ENCODE data around the gene VPS13C.

Gene VPS13C, protein sequence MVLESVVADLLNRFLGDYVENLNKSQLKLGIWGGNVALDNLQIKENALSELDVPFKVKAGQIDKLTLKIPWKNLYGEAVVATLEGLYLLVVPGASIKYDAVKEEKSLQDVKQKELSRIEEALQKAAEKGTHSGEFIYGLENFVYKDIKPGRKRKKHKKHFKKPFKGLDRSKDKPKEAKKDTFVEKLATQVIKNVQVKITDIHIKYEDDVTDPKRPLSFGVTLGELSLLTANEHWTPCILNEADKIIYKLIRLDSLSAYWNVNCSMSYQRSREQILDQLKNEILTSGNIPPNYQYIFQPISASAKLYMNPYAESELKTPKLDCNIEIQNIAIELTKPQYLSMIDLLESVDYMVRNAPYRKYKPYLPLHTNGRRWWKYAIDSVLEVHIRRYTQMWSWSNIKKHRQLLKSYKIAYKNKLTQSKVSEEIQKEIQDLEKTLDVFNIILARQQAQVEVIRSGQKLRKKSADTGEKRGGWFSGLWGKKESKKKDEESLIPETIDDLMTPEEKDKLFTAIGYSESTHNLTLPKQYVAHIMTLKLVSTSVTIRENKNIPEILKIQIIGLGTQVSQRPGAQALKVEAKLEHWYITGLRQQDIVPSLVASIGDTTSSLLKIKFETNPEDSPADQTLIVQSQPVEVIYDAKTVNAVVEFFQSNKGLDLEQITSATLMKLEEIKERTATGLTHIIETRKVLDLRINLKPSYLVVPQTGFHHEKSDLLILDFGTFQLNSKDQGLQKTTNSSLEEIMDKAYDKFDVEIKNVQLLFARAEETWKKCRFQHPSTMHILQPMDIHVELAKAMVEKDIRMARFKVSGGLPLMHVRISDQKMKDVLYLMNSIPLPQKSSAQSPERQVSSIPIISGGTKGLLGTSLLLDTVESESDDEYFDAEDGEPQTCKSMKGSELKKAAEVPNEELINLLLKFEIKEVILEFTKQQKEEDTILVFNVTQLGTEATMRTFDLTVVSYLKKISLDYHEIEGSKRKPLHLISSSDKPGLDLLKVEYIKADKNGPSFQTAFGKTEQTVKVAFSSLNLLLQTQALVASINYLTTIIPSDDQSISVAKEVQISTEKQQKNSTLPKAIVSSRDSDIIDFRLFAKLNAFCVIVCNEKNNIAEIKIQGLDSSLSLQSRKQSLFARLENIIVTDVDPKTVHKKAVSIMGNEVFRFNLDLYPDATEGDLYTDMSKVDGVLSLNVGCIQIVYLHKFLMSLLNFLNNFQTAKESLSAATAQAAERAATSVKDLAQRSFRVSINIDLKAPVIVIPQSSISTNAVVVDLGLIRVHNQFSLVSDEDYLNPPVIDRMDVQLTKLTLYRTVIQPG (N-terminal part only)

DNA sequence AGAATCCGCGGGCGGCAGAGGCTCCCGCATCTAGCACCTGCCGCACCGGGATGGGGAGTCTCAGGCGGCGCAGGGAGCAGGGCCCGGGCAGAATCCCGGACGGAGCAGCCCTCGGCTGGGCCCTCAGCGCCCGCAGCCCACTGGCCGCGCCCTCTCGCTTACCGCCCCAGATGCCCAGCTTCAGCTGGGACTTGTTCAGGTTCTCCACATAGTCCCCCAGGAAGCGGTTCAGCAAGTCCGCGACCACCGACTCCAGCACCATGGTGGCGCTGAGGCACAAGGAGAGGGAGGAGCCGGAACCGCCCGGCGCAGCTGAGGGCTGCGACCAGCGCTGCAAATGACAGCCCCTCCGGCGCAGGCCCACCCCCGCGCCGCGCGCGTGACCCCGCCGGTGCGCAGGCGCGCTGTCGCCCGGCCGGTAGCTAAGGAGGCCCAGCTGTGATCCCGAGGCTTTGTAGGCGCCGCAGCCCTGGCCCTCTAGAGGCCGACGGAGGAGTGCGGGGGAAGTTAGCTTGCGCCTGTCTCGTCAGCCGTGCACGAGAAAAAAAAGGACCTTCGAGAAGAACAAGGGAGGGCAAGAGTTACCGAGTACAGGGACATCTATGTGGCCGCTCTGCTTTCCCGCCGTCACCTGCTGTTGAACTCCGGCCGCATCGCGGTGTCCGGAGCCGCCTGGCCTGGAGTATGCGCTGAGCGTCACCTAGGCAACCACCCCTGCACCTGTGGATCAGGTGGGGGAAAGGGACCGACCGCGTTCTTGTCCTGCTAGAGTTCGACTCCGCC is at the start of gene VPS13C:
VPS13C (minus strand) TSS at position 335 of the 783 bp plus-strand sequence; CDS start at position 262, 73 bp downstream.
- H3K4me3 ChIP-seq (replicated peaks in 1 of 2; ENCODE audit: low read depth in 2 of 2, low read length in 2 of 2): peak within 1 kb of the TSS; percentile 85 to 95
- DNase-seq (ENCODE audit: low read depth in 2 of 2): peak; percentile 94 to 95
- TF ChIP-seq, protein P1, sequence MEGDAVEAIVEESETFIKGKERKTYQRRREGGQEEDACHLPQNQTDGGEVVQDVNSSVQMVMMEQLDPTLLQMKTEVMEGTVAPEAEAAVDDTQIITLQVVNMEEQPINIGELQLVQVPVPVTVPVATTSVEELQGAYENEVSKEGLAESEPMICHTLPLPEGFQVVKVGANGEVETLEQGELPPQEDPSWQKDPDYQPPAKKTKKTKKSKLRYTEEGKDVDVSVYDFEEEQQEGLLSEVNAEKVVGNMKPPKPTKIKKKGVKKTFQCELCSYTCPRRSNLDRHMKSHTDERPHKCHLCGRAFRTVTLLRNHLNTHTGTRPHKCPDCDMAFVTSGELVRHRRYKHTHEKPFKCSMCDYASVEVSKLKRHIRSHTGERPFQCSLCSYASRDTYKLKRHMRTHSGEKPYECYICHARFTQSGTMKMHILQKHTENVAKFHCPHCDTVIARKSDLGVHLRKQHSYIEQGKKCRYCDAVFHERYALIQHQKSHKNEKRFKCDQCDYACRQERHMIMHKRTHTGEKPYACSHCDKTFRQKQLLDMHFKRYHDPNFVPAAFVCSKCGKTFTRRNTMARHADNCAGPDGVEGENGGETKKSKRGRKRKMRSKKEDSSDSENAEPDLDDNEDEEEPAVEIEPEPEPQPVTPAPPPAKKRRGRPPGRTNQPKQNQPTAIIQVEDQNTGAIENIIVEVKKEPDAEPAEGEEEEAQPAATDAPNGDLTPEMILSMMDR (IDR thresholded peaks at IDR 0.05; ENCODE audit: low read depth, low read length): peak; percentile 82

DNA sequence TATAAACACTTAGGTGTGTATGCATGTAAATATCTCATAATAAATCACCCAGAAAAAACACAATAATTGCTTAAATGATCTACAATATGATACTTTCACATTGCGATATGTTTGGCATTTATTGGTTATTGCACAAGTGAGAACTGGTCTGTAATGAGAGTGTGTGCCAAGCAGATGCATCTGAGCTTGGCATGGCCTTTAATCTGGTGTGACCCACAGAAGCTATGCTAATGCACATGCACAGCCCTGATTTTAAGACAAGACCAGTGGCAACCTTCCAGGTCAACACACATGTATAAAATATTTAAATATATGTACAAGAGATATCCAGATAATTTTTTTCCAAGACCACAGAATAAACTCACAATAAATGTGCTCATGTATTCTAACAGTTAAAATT is 49.2 kb upstream of the VPS13C start:
- no peak overlapping the region for H3K4me3 ChIP-seq (replicated peaks in 1 of 2; ENCODE audit: low read depth in 2 of 2, low read length in 2 of 2)
- DNase-seq (ENCODE audit: low read depth in 2 of 2): no peak
- TF ChIP-seq, protein P1 (IDR thresholded peaks at IDR 0.05; ENCODE audit: low read depth, low read length): no peak

DNA sequence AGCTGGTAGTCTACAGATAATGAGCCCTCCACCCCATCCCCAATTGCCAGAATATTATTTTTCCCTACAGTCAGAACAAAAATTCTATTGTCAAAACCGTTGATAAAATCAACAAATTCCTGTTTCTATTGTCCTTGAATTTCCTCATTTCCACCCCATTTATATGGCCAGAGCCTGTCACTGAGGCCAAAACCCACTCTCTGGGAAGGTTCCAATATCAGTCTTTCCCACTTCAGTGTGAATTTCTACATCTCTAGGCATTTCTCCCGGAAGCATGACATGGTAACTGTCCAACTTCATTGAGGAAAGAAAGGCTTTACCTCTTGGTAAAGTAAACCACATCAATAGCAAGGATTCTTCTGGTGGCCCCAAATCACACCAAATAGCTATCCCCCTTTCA is 48.2 kb upstream of the VPS13C start:
- DNase-seq (ENCODE audit: low read depth in 2 of 2): peak in 1 of 2 donors; percentile 37
- H3K4me3 ChIP-seq (replicated peaks in 1 of 2; ENCODE audit: low read depth in 2 of 2, low read length in 2 of 2): no peak overlapping the region
- TF ChIP-seq, protein P1 (IDR thresholded peaks at IDR 0.05; ENCODE audit: low read depth, low read length): no peak

DNA sequence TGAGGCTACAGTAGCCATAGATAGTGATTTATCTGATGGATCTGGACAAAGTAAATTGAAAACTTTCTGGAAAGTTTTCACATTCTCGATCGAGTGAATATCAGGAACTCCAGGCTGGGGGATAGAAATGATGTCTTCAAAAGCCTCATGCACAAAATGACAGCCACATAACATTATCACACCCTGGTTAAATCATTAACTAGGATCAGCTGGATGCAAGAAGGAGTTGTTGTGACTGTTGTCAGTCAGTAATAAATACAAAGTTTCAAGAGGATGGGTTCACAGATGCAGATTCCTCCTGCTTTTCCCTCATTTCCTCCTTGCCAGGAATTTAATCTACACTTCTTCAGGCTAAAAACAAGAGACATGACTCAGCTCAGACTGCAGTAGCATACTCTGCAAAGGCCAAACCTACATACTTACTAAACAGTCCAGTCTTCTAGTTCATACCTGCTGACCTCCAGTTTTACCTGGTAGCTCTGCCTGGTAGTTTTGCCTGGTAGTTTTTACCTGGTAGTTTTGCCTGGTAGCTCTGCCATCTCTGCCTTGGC is 47.4 kb upstream of the VPS13C start:
- TF ChIP-seq, protein P1 (IDR thresholded peaks at IDR 0.05; ENCODE audit: low read depth, low read length): no peak
- peak; percentile 29 to 59 for DNase-seq (ENCODE audit: low read depth in 2 of 2)

DNA sequence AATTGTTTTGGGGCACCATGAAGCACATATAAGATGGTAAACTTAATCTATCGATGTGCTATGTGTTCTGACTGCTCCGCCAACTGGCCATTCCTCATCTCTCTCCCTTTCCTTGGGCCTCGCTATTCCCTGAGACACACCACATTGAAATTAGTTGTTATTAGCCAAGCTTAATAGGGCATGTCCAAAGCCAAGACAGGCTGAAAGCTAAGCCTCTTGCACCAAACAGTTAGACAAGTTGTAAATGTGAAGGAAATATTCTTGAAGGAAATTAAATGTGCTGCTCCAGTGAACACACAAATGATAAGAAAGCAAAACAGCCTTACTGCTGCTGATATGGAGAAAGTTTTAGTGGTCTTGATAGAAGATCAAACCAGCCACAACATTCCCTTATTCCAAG is 45.8 kb upstream of the VPS13C start:
- no peak overlapping the region for H3K4me3 ChIP-seq (replicated peaks in 1 of 2; ENCODE audit: low read depth in 2 of 2, low read length in 2 of 2)
- DNase-seq (ENCODE audit: low read depth in 2 of 2): no peak
- TF ChIP-seq, protein P1 (IDR thresholded peaks at IDR 0.05; ENCODE audit: low read depth, low read length): no peak

More for the DNA sequence above, 47.4 kb upstream of the VPS13C start:
- no peak overlapping the region for H3K4me3 ChIP-seq (replicated peaks in 1 of 2; ENCODE audit: low read depth in 2 of 2, low read length in 2 of 2)

Measured in cardiac fibroblast (primary cell).